Transverse colon (tissue), 4 donors: ENCODE measurements around the gene CS.

Experiments
- CTCF ChIP-seq, 5 experiments: fragments of 200-600 bp in 3 of 5; fragments of 450-650 bp in 2 of 5; sonication (generic) in 3 of 5; IDR thresholded peaks; 1 replicate in 2 of 5; 2 replicates in 3 of 5; pipeline ENCODE4 v1.5.1; 2016 to 2017; ENCODE audit warnings: antibody characterized with exemption in 5 of 5, inconsistent platforms in 3 of 5, mild to moderate bottlenecking in 2 of 5, moderate library complexity in 1 of 5
- EP300 ChIP-seq: sonication (generic); formaldehyde crosslinking; IDR thresholded peaks from one replicate; pipeline ENCODE4 v1.6.1; 2017; ENCODE audit warnings: antibody characterized with exemption, low read depth
- POLR2AphosphoS5 ChIP-seq, 3 donors: sonication (generic); formaldehyde crosslinking; IDR thresholded peaks; one replicate each; pipeline ENCODE4 v1.6.1; 2016; ENCODE audit warnings: antibody characterized with exemption in 3 of 3

GRCh38 chr12:56247923-56248322 is 52.2 kb downstream of the CS start:
- no peak for TF ChIP-seq EP300
- TF ChIP-seq CTCF (IDR thresholded peaks at IDR 0.05), result no peak
- TF ChIP-seq POLR2AphosphoS5 (IDR thresholded peaks at IDR 0.05), result no peak
